ENCODE results near the gene GOLGA2.

GRCh38 chr9:128274245-128274644, 1.6 kb downstream of the GOLGA2 start:
- no peak for TF ChIP-seq RARB (CRISPR knock-in tag; IDR thresholded peaks at IDR 0.05)
- no peak for TF ChIP-seq PATZ1 (CRISPR knock-in tag; IDR thresholded peaks at IDR 0.05; ENCODE audit: borderline replicate concordance)
- TF ChIP-seq ZC3H10 (CRISPR knock-in tag; IDR thresholded peaks at IDR 0.05): no peak
- TF ChIP-seq ZFP3 (CRISPR knock-in tag; IDR thresholded peaks at IDR 0.05): no peak
- TF ChIP-seq, protein P1, sequence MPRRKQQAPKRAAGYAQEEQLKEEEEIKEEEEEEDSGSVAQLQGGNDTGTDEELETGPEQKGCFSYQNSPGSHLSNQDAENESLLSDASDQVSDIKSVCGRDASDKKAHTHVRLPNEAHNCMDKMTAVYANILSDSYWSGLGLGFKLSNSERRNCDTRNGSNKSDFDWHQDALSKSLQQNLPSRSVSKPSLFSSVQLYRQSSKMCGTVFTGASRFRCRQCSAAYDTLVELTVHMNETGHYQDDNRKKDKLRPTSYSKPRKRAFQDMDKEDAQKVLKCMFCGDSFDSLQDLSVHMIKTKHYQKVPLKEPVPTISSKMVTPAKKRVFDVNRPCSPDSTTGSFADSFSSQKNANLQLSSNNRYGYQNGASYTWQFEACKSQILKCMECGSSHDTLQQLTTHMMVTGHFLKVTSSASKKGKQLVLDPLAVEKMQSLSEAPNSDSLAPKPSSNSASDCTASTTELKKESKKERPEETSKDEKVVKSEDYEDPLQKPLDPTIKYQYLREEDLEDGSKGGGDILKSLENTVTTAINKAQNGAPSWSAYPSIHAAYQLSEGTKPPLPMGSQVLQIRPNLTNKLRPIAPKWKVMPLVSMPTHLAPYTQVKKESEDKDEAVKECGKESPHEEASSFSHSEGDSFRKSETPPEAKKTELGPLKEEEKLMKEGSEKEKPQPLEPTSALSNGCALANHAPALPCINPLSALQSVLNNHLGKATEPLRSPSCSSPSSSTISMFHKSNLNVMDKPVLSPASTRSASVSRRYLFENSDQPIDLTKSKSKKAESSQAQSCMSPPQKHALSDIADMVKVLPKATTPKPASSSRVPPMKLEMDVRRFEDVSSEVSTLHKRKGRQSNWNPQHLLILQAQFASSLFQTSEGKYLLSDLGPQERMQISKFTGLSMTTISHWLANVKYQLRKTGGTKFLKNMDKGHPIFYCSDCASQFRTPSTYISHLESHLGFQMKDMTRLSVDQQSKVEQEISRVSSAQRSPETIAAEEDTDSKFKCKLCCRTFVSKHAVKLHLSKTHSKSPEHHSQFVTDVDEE (CRISPR knock-in tag; IDR thresholded peaks at IDR 0.05): no peak
- no peak for TF ChIP-seq GLIS3 (CRISPR knock-in tag; IDR thresholded peaks at IDR 0.05)
